Measurements from ENCODE around the gene ST8SIA2.
"Not testable (repeated sequence)": the region's sequence is repeated elsewhere in the genome, so short reads cannot be mapped to it uniquely, and the experiment has no call there.

Gene ST8SIA2

GRCh38 chr15:92444631-92445030 lies 51.0 kb downstream of the ST8SIA2 start:
- DNase-seq, result no peak

DNA sequence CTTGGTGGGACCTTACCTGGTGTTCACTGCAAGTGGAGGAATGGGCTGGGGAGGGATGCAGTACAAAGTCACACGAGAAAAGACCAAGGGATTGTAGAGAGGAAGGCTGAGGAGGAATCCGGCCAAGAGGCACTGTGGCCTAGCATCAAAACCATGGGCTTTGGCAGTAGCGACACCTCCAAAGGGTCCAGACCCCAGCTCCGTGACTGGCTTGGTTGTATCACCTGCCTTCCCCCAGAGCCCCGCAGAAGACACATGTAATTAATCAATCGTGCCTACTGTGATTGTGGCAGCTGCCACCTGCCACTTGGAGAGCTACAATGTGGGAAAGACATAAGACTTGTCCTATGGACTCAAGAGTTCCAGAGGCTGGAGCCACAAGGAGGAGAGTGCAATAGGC lies 54.7 kb downstream of the ST8SIA2 start:
- no peak for DNase-seq

DNA sequence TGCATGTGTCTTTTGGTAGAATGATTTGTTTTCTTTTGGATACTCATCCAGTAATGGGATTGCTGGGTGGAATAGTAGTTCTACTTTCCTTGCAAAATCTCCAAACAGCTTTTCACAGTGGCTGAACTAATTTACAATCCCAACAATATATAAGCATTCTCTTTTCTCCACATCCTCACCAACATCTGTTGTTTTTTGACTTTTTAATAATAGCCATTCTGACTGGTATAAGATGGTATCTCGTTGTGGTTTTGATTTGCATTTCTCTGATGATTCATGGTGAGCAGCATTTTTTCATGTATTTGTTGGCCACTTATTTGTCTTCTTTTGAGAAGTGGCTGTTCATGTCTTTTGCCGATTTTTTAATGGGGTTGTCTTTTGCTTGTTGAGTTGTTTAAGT lies 55.8 kb downstream of the ST8SIA2 start:
- DNase-seq, result no peak

- no peak for DNase-seq
Observed at GRCh38 chr15:92451225-92451825, 57.6 kb downstream of the ST8SIA2 start.

GRCh38 chr15:92452143-92452542 lies 58.5 kb downstream of the ST8SIA2 start:
- no peak for DNase-seq

- DNase-seq, result no peak
Observed at GRCh38 chr15:92453607-92454006, 59.9 kb downstream of the ST8SIA2 start.

- no peak for DNase-seq
Observed at GRCh38 chr15:92454555-92455105, 60.9 kb downstream of the ST8SIA2 start.

- DNase-seq, result no peak
Observed at GRCh38 chr15:92455271-92455670, 61.6 kb downstream of the ST8SIA2 start.

DNA sequence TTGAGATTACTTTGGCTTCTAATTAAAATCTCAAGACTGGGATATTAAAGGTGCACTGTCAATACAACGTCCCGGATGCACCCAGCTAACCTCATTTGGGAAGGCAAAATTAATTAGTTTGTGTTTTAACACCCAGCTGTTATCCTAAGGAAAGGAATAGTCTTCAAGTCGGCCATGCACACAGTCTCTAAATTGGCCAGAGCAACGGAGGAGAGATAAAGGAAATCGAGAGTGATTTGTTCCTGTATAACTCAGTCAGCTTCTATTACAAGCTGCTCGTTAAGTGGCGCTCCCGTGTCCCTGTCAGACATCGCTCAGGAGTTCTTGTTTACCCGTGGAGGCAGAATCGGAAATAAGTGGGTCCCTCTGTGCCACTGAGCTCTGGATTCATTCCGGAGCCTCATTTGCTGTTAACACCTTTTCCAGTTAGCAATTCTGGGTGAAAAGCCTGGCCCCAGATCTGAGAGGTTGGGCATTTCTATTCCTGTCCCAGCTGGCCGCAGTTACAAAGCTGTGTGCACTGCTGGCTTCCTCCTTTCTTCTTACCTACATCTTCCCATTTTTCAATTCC lies 63.9 kb downstream of the ST8SIA2 start:
- no peak for DNase-seq

GRCh38 chr15:92460023-92460422 lies 66.3 kb downstream of the ST8SIA2 start:
- no peak for DNase-seq

DNA sequence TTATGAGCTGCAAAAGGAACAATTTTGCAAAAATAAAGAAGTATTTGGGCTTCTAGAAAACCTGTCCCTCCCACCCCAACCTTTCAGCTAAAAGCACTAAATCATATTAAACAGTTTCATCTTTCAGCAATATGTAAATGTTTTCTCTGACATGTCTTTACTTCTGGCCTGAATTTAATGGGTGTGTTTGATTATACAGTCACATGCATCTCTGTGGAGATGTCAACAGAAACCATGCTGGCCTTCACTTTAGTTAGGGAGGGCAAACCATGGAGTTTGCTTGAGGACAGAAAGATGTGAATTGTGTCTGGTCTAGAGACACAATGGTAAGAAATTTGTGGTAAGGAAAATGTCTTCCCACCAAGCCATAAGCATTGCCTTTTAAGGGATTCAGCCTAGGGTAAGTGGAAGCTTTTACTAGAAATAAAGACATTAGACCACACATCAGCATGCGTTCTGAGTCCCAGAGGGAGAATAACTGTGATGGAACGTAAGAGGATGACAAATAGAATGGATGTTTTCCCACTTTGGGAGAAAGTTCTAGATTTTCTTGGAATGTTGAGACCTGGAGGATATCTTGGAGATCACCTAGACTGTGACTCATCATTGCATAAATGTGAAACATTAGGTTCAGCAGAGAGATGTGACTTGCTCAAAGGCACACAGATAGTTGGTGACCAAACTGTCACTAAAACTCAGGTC lies 68.9 kb downstream of the ST8SIA2 start:
- no peak for DNase-seq

DNA sequence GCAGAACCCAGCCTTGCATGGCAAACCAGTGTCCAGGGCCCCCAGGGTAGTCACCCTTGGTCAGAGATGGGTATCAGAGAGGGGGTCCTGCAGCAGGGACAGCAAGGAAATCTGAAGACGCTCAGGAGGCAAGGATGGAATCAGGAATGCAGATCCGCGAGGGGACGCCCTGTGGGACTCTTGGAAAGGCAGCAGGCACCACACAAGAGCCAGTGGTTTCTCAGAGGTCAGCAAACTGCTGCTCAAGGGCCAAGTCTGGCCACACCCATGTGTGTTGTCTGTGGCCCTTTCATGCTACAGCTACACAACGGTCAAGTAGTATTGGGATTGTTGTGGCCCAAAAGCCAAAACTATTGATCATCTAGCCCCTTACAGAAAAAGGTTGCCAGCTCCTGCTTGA lies 69.7 kb downstream of the ST8SIA2 start:
- no peak for DNase-seq

- no peak for DNase-seq
Observed at GRCh38 chr15:92463826-92464225, 70.1 kb downstream of the ST8SIA2 start.

GRCh38 chr15:92466834-92467233 lies 73.2 kb downstream of the ST8SIA2 start:
- no peak for DNase-seq

DNA sequence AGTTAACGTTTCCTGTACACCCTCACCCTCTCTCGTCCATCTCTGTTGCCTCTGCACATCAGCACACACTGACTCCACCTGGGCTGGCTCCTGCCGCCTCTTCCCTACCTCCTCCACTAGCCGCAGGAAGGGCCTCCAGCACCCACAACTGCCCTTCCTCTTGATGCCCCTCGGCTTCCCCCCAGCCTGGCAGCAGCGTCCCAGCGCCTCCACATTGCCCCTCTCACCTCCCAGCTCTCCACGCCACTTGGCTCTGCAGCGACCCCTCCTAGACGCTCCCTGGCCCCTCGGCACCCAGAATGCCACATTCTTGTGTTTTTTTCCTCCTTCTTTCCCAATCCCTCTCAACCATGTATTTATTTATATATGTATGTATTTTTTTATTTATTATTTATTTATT lies 73.6 kb downstream of the ST8SIA2 start:
- DNase-seq, result no peak

DNA sequence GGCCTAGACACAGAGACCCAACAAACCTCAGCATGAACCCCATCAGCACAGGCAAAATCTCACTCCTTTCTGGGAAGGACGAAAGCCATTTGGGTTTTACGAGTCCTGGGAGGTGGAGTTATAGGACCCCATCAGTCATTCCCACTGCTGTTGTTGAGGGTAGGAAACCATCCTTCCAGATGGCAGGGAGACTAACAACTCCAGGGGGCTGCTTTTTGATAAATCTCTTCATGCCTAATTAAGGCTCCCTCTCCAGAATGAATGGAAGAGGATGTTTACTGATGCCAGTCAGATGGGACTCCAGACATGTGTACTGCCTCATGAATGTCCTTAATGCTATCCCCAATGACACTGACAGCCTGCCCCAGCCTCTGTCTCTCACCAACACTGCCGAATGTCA lies 75.3 kb downstream of the ST8SIA2 start:
- DNase-seq, result no peak

DNA sequence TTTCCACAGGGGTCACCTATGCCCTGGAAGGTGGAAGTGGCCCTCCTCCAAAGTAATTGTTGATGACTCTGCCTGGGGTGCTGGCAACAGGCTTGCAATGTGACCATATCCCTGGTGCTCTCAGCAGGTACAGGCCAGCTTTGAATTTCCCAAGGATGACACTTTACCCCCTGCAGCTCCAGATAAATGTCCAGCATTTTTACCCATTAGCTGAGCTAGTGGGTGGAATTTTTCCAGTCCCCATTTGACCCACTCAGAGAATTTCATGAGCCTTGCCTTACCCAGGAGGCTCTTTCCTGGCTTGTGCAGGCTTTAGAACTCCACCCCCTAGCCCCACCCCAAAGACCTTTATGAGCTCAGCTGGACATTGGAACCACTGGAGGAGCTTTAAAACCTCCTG lies 77.6 kb downstream of the ST8SIA2 start:
- no peak for DNase-seq

- DNase-seq, result no peak
Observed at GRCh38 chr15:92473756-92474155, 80.1 kb downstream of the ST8SIA2 start.

DNA sequence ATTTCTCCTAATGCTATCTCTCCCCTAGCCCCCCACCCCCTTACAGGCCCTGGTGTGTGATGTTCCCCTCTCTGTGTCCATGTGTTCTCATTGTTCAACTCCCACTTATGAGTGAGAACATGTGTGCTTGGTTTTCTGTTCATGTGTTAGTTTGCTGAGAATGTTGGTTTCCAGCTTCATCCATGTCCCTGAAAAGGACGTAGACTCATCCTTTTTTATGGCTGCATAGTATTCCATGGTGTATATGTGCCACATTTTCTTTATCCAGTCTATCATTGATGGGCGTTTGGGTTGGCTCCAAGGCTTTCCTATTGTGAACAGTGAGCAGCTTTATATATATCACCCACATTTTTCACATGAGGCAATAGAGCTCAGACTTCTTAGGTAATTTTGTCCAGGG lies 86.0 kb downstream of the ST8SIA2 start:
- not testable (repeated sequence) for DNase-seq

- DNase-seq, result no peak
Observed at GRCh38 chr15:92480361-92480760, 86.7 kb downstream of the ST8SIA2 start.

DNA sequence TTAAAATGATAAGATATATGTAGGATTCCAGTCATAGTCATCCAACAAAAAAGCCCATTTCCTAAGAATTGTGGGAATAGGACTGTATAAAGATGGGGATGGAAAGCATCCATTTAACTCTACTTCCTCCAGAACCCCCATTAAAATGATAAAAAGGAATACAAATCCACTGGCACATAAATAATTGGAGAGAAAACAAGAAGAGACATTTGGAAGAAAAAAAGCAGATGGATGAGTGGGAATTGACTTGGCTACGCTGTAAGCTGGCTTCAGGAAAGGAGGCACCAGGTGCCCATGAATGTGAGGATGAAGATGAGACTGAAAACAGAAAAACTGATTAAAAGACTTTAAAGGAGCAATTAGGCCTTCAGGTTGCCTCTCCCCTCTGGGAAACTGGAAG lies 91.8 kb downstream of the ST8SIA2 start:
- DNase-seq, result no peak

- DNase-seq, result no peak
Observed at GRCh38 chr15:92492551-92493115, 99.0 kb downstream of the ST8SIA2 start.

- no peak for DNase-seq
Observed at GRCh38 chr15:92494806-92495336, 101.2 kb downstream of the ST8SIA2 start.

DNA sequence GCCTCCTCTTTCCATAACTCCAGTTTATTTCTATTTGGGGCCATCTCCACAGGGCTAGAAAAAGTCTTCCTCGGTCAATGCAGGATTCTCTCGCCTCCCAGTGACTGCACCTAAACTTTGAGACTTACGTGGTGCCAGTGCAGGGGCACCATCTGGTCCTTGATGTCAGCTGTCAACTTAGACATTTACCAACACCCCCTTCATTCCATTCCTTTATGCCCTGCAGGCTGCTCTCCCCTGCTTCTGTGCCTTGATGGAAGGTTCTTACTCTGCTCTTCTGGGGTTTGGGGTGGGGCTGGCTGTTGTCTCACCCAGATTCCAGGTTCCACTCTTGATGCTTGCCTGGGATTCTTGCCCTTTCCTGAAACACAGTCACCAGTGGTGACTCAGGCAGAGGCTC lies 101.8 kb downstream of the ST8SIA2 start:
- no peak for DNase-seq
